NB4 (cell line): ENCODE data around the gene OR7G1.

Source experiments
- DNase-seq: peaks from one replicate; pipeline ENCODE4 v3.0.0; 2010; ENCODE audit warnings: low read depth
- H3K4me3 ChIP-seq: one replicate; pipeline ENCODE4 v1.5.1; 2011; ENCODE audit warnings: mild to moderate bottlenecking, low read depth, low read length, moderate library complexity
- MYC ChIP-seq: IDR thresholded peaks from 2 replicates; pipeline ENCODE4 v1.6.1; 2011; ENCODE audit warnings: low read depth, low read length
- POLR2A ChIP-seq: IDR thresholded peaks from 2 replicates; pipeline ENCODE4 v1.6.1; 2011; ENCODE audit warnings: mild to moderate bottlenecking; ENCODE audit not compliant: insufficient read length; ENCODE audit errors: extremely low read depth
- TF ChIP-seq, protein P1 (sequence below): IDR thresholded peaks from 2 replicates; pipeline ENCODE4 v1.6.1; 2011; ENCODE audit warnings: low read depth, low read length
- TF ChIP-seq, protein P2 (sequence below): IDR thresholded peaks from one replicate; pipeline ENCODE4 v1.5.1; 2012; ENCODE audit warnings: low read depth, low read length

Gene OR7G1

GRCh38 chr19:9151367-9151766 lies 35.8 kb upstream of the OR7G1 start:
- TF ChIP-seq, protein P1, sequence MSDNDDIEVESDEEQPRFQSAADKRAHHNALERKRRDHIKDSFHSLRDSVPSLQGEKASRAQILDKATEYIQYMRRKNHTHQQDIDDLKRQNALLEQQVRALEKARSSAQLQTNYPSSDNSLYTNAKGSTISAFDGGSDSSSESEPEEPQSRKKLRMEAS, result no peak
- TF ChIP-seq MYC, result no peak
- TF ChIP-seq POLR2A, result no peak
- TF ChIP-seq, protein P2, sequence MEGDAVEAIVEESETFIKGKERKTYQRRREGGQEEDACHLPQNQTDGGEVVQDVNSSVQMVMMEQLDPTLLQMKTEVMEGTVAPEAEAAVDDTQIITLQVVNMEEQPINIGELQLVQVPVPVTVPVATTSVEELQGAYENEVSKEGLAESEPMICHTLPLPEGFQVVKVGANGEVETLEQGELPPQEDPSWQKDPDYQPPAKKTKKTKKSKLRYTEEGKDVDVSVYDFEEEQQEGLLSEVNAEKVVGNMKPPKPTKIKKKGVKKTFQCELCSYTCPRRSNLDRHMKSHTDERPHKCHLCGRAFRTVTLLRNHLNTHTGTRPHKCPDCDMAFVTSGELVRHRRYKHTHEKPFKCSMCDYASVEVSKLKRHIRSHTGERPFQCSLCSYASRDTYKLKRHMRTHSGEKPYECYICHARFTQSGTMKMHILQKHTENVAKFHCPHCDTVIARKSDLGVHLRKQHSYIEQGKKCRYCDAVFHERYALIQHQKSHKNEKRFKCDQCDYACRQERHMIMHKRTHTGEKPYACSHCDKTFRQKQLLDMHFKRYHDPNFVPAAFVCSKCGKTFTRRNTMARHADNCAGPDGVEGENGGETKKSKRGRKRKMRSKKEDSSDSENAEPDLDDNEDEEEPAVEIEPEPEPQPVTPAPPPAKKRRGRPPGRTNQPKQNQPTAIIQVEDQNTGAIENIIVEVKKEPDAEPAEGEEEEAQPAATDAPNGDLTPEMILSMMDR, result no peak
- no peak for DNase-seq
- no peak overlapping the region for H3K4me3 ChIP-seq

DNA sequence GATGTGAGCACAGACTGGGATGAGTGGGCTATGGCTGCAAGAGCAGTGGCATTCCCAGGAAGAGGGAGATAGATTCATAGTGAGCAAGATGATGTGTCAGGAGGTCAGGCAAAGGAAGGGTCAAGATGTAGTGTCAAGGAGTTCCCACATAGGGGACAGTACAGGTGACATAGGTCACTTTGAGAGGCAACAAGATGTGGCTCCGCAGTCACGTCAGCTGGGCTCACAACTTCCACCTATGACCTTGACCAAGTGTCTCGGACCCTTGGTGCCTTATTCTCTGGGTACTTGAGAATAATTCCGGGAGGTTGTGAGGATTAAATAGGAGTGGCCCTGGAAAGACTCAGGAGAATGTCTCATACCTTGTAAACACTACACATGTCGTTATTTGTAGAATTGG lies 35.1 kb upstream of the OR7G1 start:
- DNase-seq, result no peak
- TF ChIP-seq, protein P2, result no peak
- TF ChIP-seq, protein P1, result no peak

DNA sequence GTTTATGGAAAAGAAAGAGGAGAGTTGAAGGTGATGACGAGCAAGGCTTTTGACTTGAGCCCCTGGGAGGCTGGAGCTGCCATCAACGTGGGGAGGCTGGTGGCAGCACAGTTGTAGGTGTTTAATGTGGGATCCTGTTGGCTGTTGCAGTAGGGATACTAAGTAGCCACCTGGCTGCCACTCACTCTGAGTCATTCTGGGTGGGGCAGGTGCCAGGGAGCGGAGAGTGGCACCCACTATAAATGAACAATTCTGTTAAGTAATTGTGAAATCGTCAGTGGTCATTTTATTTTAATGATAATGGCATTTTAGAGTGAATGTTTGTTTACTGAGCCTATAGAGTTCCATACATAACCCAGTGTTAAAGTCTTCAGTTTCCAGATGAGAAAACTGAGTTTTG lies 34.4 kb upstream of the OR7G1 start:
- TF ChIP-seq MYC (no peak), POLR2A (no peak)
- TF ChIP-seq, protein P2, result no peak
- TF ChIP-seq, protein P1, result no peak
- no peak for DNase-seq
- H3K4me3 ChIP-seq, result no peak overlapping the region

More for the DNA sequence above, 35.1 kb upstream of the OR7G1 start:
- H3K4me3 ChIP-seq, result no peak overlapping the region

DNA sequence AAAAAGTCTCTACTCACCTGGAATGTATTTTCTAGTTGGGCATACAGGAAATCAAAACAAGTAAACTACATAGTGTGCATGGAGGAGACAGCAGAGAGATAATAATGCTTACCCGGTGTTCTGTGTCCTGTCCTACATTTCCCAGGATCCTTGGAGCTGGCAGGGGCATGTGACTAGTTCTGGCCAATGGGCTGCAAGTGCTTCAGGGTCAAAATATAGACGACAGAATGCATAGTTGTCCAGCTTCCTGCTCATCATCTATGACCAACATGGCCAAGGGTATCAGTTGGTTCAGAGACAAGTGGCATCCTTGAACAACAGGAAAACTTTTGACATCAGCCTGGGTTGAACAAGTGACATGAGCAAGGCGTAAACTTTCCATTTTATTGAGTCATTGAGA lies 33.1 kb upstream of the OR7G1 start:
- no peak overlapping the region for H3K4me3 ChIP-seq
- no peak for DNase-seq
- no peak for TF ChIP-seq MYC
- TF ChIP-seq, protein P1, result no peak
- no peak for TF ChIP-seq POLR2A
- TF ChIP-seq, protein P2, result no peak

- no peak for DNase-seq
- TF ChIP-seq, protein P2, result no peak
- no peak for TF ChIP-seq POLR2A
- TF ChIP-seq, protein P1, result no peak
- TF ChIP-seq MYC, result no peak
- H3K4me3 ChIP-seq, result no peak overlapping the region
Observed at GRCh38 chr19:9146882-9147281, 31.3 kb upstream of the OR7G1 start.

- peak; percentile 45 for DNase-seq
- no peak overlapping the region for H3K4me3 ChIP-seq
- no peak for TF ChIP-seq POLR2A
- TF ChIP-seq, protein P1, result no peak
- TF ChIP-seq, protein P2, result no peak
- no peak for TF ChIP-seq MYC
Observed at GRCh38 chr19:9144920-9145319, 29.4 kb upstream of the OR7G1 start.
